Esophagus squamous epithelium (tissue), 5 donors: ENCODE data around the gene AHRR. TPM values are rescaled to one million over a fixed set of nuclear protein-coding genes. Genes with fewer than 3 reads are reported as not detected.

Experiments used
- DNase-seq: peaks from one replicate; lab custom pipeline; 2025; lab: John Stamatoyannopoulos, UW
- H3K27ac ChIP-seq, 4 donors: fragments of 200-600 bp; sonication (generic); one replicate each; pipeline ENCODE4 v1.5.1; 2016 to 2019; ENCODE audit warnings: mild to moderate bottlenecking in 1 of 4
- H3K27me3 ChIP-seq, 4 donors: fragments of 200-600 bp; sonication (generic); 1 replicate in 3 of 4; 2 replicates in 1 of 4; pipeline versions ENCODE4 v1.5.1 to v1.6.0; 2017 to 2021; ENCODE audit warnings: antibody characterized with exemption in 1 of 4
- H3K36me3 ChIP-seq, 3 donors: fragments of 200-600 bp; sonication (generic); one replicate each; pipeline ENCODE4 v1.5.1; 2016 to 2019
- H3K4me1 ChIP-seq, 3 donors: fragments of 200-600 bp; sonication (generic); one replicate each; pipeline ENCODE4 v1.5.1; 2017 to 2019
- H3K4me3 ChIP-seq, 4 donors: fragments of 200-600 bp; sonication (generic); 1 replicate in 3 of 4; 2 replicates in 1 of 4; pipeline ENCODE4 v1.5.1; 2016 to 2019; ENCODE audit warnings: mild to moderate bottlenecking in 2 of 4, moderate library complexity in 1 of 4
- H3K9me3 ChIP-seq, 3 donors: fragments of 200-600 bp; sonication (generic); one replicate each; pipeline ENCODE4 v1.5.1; 2016 to 2019
- CTCF ChIP-seq, 6 experiments: fragments of 450-650 bp in 4 of 6; fragments of 200-600 bp in 2 of 6; sonication (generic) in 2 of 6; IDR thresholded peaks; one replicate each; pipeline ENCODE4 v1.5.1; 2016 to 2019; ENCODE audit warnings: antibody characterized with exemption in 6 of 6, mild to moderate bottlenecking in 4 of 6, moderate library complexity in 4 of 6
- POLR2A ChIP-seq, 4 donors: fragments of 450-650 bp; IDR thresholded peaks; one replicate each; pipeline ENCODE4 v1.6.1; 2017; ENCODE audit warnings: antibody characterized with exemption in 4 of 4, mild to moderate bottlenecking in 4 of 4, moderate library complexity in 3 of 4
- WGBS, 2 donors: methylation state at CpG; one replicate each; pipeline ENCODE4 v1.1.5; 2018; 5-methylcytosine and 5-hydroxymethylcytosine counted together
- intact Hi-C: fragments of 100-400 bp; cut with DNase I; formaldehyde crosslinking; loops from one replicate; pipeline ENCODE4 v1.15.0; 2022
- total RNA-seq, 4 donors: library from RNA; depleted of rRNA; stranded (reverse); fragments of >200 nt; gene quantifications; one replicate each; pipeline ENCODE4 v1.1.0, GENCODE V29; 2016
- donor health status: DM: yes; HTN: yes; CAD: no.

The AHRR gene
- total RNA-seq, 4 donors from 2014 or later, result 0.66 to 1.5 (median 1.1) TPM

GRCh38 chr5:355379-355935 lies 33.9 kb downstream of the AHRR start:
- no peak for DNase-seq
- intact Hi-C loops, result no loop called here

DNA sequence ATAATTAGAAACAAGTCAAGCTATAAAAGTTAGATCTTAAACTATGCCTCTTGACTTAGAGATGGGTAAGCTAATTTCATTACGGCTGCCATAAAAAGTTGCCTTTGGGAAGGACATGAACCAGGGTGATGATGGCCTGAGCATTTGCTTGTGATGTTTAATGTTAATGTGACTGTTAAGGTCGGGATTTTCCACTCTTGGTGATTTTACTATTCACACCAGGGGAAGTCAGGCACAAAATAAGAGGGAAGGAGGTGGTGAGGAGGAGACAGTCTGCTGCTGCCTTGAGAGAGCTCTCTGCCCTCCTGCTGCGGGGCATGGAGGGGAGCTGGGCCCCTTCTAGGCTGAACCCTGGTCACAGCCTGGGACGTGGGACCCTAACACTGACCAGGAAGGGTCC lies 34.4 kb downstream of the AHRR start:
- no peak for TF ChIP-seq CTCF (IDR thresholded peaks at IDR 0.05)
- TF ChIP-seq POLR2A (IDR thresholded peaks at IDR 0.05), result no peak
- no peaks in the 10 kb centered on the region for H3K4me1 ChIP-seq
- no peaks in the 10 kb centered on the region for H3K36me3 ChIP-seq
- H3K9me3 ChIP-seq, result no peaks in the 10 kb centered on the region
- H3K4me3 ChIP-seq, result no peak overlapping the region
- WGBS, 2 donors, result 80 to 89% methylated on average over 3 to 4 of the region's 4 CpGs
- no peak overlapping the region for H3K27ac ChIP-seq
- intact Hi-C loops, result no loop called here
- DNase-seq, result no peak
- H3K27me3 ChIP-seq, result no peaks in the 10 kb centered on the region

More at GRCh38 chr5:355379-355935, 33.9 kb downstream of the AHRR start:
- TF ChIP-seq POLR2A (IDR thresholded peaks at IDR 0.05) (no peak), CTCF (IDR thresholded peaks at IDR 0.05) (no peak)
- H3K4me3 ChIP-seq, result no peak overlapping the region
- no peaks in the 10 kb centered on the region for H3K4me1 ChIP-seq
- H3K9me3 ChIP-seq, result no peaks in the 10 kb centered on the region
- 85 to 89% methylated on average over 4 to 6 of the region's 19 CpGs for WGBS, 2 donors
- H3K36me3 ChIP-seq, result no peaks in the 10 kb centered on the region
- H3K27me3 ChIP-seq, result peaks cover 0 to 1% (median 0%) of the 10 kb centered on the region in 4 donors
- no peak overlapping the region for H3K27ac ChIP-seq

GRCh38 chr5:359301-359897 lies 37.9 kb downstream of the AHRR start:
- Histone ChIP-seq H3K9me3 (peaks cover 0 to 10% (median 0%) of the 10 kb centered on the region in 3 donors), H3K27me3 (no peaks in the 10 kb centered on the region), H3K4me1 (no peaks in the 10 kb centered on the region), H3K36me3 (no peaks in the 10 kb centered on the region), H3K4me3 (no peak overlapping the region), H3K27ac (no peak overlapping the region)
- TF ChIP-seq POLR2A (IDR thresholded peaks at IDR 0.05) (no peak), CTCF (IDR thresholded peaks at IDR 0.05) (no peak)
- intact Hi-C loops, result no loop called here
- WGBS, 2 donors, result 72 to 87% methylated on average over 4 to 11 of the region's 23 CpGs
- no peak for DNase-seq

GRCh38 chr5:360257-361027 lies 38.9 kb downstream of the AHRR start:
- H3K27ac ChIP-seq, result no peak overlapping the region
- H3K4me1 ChIP-seq, result no peaks in the 10 kb centered on the region
- no peaks in the 10 kb centered on the region for H3K36me3 ChIP-seq
- WGBS, 2 donors, result 79 to 83% methylated on average over 12 to 14 of the region's 14 CpGs
- H3K9me3 ChIP-seq, result peaks cover 0 to 19% (median 0%) of the 10 kb centered on the region in 3 donors
- H3K4me3 ChIP-seq, result no peak overlapping the region
- TF ChIP-seq POLR2A (IDR thresholded peaks at IDR 0.05), result no peak
- TF ChIP-seq CTCF (IDR thresholded peaks at IDR 0.05), result no peak
- no peaks in the 10 kb centered on the region for H3K27me3 ChIP-seq
- intact Hi-C loops, result no loop called here
- no peak for DNase-seq

DNA sequence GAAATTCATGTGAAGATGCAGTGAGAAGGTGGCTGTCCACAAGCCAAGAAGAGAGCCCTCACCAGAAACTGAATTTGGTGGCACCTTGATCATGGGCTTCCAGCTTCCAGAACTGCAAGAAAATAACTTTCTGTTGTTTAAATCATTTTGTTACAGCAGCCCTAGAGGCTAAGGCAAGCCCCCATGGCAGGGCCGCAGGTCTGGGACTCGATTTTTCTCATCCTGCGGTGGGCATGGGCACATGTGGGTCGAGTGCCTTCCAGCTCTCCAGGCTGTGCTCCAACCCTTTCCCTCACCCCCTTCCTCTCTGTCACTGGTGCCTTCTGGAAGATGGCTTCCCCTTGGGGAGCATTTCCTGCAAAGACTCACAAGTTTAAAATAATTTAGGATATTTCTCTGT lies 40.7 kb downstream of the AHRR start:
- Histone ChIP-seq H3K36me3 (no peaks in the 10 kb centered on the region), H3K4me1 (no peaks in the 10 kb centered on the region), H3K27ac (no peak overlapping the region), H3K9me3 (peaks cover 0 to 27% (median 4%) of the 10 kb centered on the region in 3 donors), H3K27me3 (no peaks in the 10 kb centered on the region), H3K4me3 (no peak overlapping the region)
- no peak for TF ChIP-seq CTCF (IDR thresholded peaks at IDR 0.05)
- no peak for TF ChIP-seq POLR2A (IDR thresholded peaks at IDR 0.05)
- 62 to 87% methylated on average over 4 of the region's 4 CpGs for WGBS, 2 donors
- no peak for DNase-seq
- intact Hi-C loops, result no loop called here
